SK-N-SH treated with all-trans-retinoic acid at 6 μM for 48 hours (cell line): ENCODE measurements around the gene NPLOC4.

Experiments
- OSR1 ChIP-seq: fragments of 250-450 bp; sonication (Bioruptor Pico); IDR thresholded peaks from 2 replicates; pipeline ENCODE4 v1.8.0; 2022; ENCODE audit warnings: moderate library complexity, mild to moderate bottlenecking, inconsistent platforms
- POU6F1 ChIP-seq: fragments of 250-450 bp; sonication (Bioruptor Pico); IDR thresholded peaks from 2 replicates; pipeline ENCODE4 v1.8.0; 2021; ENCODE audit warnings: low read depth, mild to moderate bottlenecking, moderate library complexity, borderline replicate concordance
- RARB ChIP-seq: fragments of 250-450 bp; sonication (Bioruptor Pico); IDR thresholded peaks from 2 replicates; pipeline ENCODE4 v1.8.0; 2021; ENCODE audit warnings: mild to moderate bottlenecking, moderate library complexity
- ZFP30 ChIP-seq: fragments of 450-650 bp; formaldehyde crosslinking; IDR thresholded peaks from 2 replicates; pipeline ENCODE4 v1.5.0; 2022; ENCODE audit warnings: mild to moderate bottlenecking, moderate library complexity
- ZNF8 ChIP-seq: fragments of 450-650 bp; formaldehyde crosslinking; IDR thresholded peaks from 2 replicates; pipeline ENCODE4 v1.5.0; 2020; ENCODE audit warnings: mild to moderate bottlenecking, moderate library complexity
- TF ChIP-seq, protein P1 (sequence below): fragments of 250-450 bp; sonication (Bioruptor Pico); IDR thresholded peaks from 2 replicates; pipeline ENCODE4 v1.8.0; 2020; ENCODE audit warnings: mild to moderate bottlenecking, moderate library complexity, borderline replicate concordance

GRCh38 chr17:81582749-81583148 lies 54.2 kb downstream of the NPLOC4 start:
- TF ChIP-seq ZNF8 (CRISPR knock-in tag) (no peak), ZFP30 (CRISPR knock-in tag) (no peak), OSR1 (CRISPR knock-in tag) (no peak), RARB (CRISPR knock-in tag) (no peak), POU6F1 (CRISPR knock-in tag) (no peak)
- TF ChIP-seq, protein P1, sequence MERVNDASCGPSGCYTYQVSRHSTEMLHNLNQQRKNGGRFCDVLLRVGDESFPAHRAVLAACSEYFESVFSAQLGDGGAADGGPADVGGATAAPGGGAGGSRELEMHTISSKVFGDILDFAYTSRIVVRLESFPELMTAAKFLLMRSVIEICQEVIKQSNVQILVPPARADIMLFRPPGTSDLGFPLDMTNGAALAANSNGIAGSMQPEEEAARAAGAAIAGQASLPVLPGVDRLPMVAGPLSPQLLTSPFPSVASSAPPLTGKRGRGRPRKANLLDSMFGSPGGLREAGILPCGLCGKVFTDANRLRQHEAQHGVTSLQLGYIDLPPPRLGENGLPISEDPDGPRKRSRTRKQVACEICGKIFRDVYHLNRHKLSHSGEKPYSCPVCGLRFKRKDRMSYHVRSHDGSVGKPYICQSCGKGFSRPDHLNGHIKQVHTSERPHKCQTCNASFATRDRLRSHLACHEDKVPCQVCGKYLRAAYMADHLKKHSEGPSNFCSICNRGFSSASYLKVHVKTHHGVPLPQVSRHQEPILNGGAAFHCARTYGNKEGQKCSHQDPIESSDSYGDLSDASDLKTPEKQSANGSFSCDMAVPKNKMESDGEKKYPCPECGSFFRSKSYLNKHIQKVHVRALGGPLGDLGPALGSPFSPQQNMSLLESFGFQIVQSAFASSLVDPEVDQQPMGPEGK (CRISPR knock-in tag): no peak
